Muscle of arm (tissue), 12 donors: Measurements from ENCODE around the gene SCYGR3. TPM values are rescaled to one million over a fixed set of nuclear protein-coding genes. Genes with fewer than 3 reads are reported as not detected.

ENCODE experiments used
- DNase-seq: peaks from one replicate; pipeline ENCODE4 v3.0.0-alpha.2; 2013
- polyA plus RNA-seq, 12 donors: library from polyadenylated mRNA; unstranded; fragments of 120-200 nt; gene quantifications; one replicate each; pipeline ENCODE4 v1.2.1, GENCODE V29; 2013; ENCODE audit not compliant: insufficient read length in 12 of 12

Gene SCYGR3
- polyA plus RNA-seq, 12 donors = not detected

GRCh38 chr2:227565080-227565479 lies 49.6 kb downstream of the SCYGR3 start:
- no peak for DNase-seq

Other genes starting within 250 kb of the SCYGR3 start
- gene TM4SF20, start 235.5 kb downstream of the SCYGR3 start, polyA plus RNA-seq = 10 to 100 TPM in 1 of 12 donors, under 1 TPM in 2, not detected in 9; 0.07 to 30.8 (median 0.11) TPM
- not detected for gene SCYGR1, start 226.9 kb downstream of the SCYGR3 start, polyA plus RNA-seq
- 10 to 100 TPM in 11 of 12 donors, not detected in 1; 32.9 to 62.8 (median 52.1) TPM for gene AGFG1, start 142.7 kb downstream of the SCYGR3 start, polyA plus RNA-seq
- not detected for gene SCYGR2, start 15.9 kb downstream of the SCYGR3 start, polyA plus RNA-seq
- not detected for gene SCYGR4, start 2.7 kb upstream of the SCYGR3 start, polyA plus RNA-seq
- gene SCYGR5, start 52.0 kb upstream of the SCYGR3 start, polyA plus RNA-seq = not detected
- gene SLC19A3, start 103.2 kb upstream of the SCYGR3 start, polyA plus RNA-seq = 10 to 100 TPM in 1 of 12 donors, 1 to 10 TPM in 2, under 1 TPM in 8, not detected in 1; 0.41 to 34.2 (median 0.82) TPM
- gene SCYGR6, start 109.9 kb upstream of the SCYGR3 start, polyA plus RNA-seq = not detected
- gene SCYGR7, start 113.5 kb upstream of the SCYGR3 start, polyA plus RNA-seq = not detected
- gene SCYGR8, start 131.1 kb upstream of the SCYGR3 start, polyA plus RNA-seq = not detected
- 1 to 10 TPM in 7 of 12 donors, under 1 TPM in 3, not detected in 2; 0.30 to 5.3 (median 1.4) TPM for gene CCL20, start 199.0 kb upstream of the SCYGR3 start, polyA plus RNA-seq